DMS 273 treated with DMSO at 0.1 percent for 48 hours (cell line): Measurements from ENCODE around the gene TGFB2.

Experiments used
- DNase-seq: peaks from one replicate; lab custom pipeline; 2025; lab: John Stamatoyannopoulos, UW

The TGFB2 gene

GRCh38 chr1:218362418-218363076 is 17.4 kb downstream of the TGFB2 start:
- no peak for DNase-seq

DNA sequence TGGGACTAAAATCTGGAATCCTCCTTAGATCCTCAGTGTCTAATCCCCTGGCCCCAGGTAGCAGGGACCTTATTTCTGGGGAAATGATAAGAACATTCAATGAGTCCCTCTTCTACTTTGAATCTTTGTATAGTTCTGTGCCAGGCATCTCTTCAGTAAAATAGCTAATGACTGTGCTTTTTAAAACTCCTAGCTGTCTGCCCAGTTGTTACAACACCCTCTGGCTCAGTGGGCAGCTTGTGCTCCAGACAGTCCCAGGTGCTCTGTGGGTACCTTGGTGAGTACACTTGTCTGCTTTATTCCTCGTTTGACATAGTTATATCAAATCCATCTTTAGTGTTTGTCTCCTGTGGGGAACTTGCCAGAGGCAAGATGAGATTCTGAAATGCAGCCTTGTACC is 18.0 kb downstream of the TGFB2 start:
- no peak for DNase-seq

DNA sequence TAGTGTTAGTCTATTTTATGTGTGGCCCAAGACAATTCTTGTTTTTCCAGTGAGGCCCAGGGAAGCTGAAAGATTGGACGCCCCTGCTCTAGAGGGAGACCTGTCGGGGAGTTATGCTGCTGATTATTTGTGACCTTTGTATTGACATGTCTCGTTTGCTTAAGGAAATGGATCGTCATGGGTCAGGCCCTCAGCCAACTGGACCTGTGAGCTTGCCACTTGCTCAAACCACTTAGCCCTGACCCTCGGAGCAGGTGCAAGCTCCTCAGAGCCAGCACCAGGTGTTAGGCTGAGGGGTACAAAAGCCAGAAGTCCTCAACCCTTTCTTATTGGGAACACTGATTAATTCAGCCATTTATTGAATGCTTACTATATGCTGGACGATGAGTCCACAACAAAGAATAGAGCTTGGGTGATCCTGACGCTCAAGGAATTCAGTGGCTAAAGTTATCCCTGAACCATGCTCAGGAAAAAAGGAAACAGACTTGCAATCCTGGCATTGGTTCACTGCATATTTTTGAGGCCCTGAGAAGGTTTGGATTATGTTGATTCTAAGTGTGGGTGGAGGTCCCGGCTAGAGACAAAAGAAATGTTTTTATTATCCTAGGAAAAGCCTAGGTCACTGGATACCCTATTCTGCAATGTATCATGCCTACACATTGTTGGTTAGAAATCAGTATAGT is 19.0 kb downstream of the TGFB2 start:
- no peak for DNase-seq

DNA sequence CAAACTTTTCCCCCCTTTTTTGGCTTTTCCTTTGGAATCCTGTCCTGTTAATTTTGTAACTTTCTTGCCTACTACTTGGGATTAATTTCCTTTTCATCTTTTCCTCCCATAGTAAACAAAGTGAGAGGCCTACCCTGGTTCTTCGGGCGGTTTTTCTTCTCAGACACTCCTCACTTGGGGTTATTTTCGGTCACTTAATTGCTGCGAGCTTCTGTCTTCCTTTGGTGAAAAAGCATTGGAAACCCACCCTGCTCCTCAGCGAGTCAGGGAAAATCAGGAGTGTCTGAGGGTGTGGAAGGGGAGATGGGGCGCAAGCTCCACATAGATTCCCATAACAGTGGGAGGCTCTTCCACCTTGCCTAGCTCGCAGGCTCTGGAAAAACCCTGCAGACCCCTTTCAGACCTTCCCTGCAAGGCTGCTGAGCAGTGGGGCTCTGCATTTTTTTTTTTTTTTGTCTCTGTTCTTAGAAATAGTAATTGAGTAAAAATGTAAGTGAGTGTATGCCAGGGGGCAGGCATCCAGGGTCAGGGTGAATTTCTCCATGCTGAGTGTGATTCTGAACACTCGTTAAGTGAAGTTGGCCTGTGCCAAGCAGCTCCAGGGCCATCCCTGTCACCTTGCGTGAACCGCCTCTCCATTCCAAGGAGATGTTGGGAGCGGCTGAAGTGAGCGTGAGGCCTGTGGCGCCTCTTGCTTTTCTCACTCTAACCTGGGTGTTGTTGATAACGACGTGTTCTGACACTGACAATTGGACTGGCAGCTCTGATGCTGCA is 20.3 kb downstream of the TGFB2 start:
- DNase-seq, result no peak

- no peak for DNase-seq
Observed at GRCh38 chr1:218366322-218367052, 21.4 kb downstream of the TGFB2 start.

GRCh38 chr1:218367118-218367517 is 22.0 kb downstream of the TGFB2 start:
- no peak for DNase-seq

GRCh38 chr1:218368686-218369085 is 23.6 kb downstream of the TGFB2 start:
- no peak for DNase-seq

- DNase-seq, result no peak
Observed at GRCh38 chr1:218369688-218370511, 24.8 kb downstream of the TGFB2 start.

DNA sequence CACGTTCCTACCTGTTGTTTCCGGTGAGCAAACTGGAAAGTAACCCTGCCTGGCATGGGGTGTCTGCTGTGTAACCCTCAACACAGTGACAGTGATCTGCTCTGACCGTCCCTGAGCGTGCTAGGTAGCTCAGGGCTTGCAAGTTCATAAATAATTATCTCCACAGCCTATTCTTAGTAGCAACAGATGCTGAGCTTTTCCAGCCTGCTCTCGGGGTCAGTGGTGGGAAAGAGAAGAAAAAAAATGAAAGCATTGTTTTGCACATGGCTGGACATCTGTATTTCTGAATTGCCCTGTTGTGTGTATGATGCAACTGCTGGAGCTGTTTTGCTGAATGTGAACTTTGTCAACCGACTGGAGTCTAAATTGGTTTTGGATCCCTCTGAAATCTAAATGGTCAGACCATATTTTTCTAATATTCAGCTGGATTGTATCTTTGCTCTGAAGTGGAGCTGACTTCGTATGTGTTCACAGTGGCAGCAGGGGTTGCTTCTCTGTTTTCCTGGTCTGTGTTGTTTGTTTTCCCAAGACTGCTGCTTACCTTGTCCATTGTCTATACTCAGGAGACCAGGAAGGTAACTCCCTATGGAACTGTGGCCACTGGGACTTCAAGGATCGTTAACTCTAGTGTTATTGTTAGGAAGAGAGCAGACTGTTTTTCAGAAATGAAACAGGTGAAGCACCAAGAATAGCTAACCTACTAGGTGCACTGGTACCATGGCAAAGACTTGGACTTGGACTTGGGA is 27.0 kb downstream of the TGFB2 start:
- DNase-seq, result peak; percentile 80

GRCh38 chr1:218374401-218375353 is 29.5 kb downstream of the TGFB2 start:
- peak; percentile 70 for DNase-seq

- DNase-seq, result no peak
Observed at GRCh38 chr1:218376722-218377121, 31.6 kb downstream of the TGFB2 start.

- no peak for DNase-seq
Observed at GRCh38 chr1:218377143-218377660, 32.1 kb downstream of the TGFB2 start.

- no peak for DNase-seq
Observed at GRCh38 chr1:218380125-218380977, 35.2 kb downstream of the TGFB2 start.

- DNase-seq, result no peak
Observed at GRCh38 chr1:218382261-218382660, 37.1 kb downstream of the TGFB2 start.

DNA sequence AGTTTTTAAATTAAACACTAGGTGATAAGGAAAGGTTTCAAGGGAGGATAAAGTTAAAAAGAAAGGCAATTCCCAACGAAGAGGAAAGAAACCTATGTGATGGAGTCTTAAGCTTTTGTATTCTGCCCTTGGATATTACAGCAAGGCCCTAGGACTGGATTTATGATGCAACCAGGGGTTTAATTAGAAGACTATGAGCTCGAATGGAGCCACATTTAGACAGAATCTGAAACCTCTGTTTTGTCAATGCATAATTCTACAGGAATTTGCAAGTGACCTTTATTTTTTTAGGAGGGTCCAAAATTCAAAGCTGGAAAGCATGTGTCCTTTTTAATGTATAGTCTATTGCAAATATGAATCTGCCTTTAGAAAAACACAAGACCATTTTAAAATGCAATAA is 37.9 kb downstream of the TGFB2 start:
- no peak for DNase-seq

- no peak for DNase-seq
Observed at GRCh38 chr1:218383681-218384080, 38.5 kb downstream of the TGFB2 start.

DNA sequence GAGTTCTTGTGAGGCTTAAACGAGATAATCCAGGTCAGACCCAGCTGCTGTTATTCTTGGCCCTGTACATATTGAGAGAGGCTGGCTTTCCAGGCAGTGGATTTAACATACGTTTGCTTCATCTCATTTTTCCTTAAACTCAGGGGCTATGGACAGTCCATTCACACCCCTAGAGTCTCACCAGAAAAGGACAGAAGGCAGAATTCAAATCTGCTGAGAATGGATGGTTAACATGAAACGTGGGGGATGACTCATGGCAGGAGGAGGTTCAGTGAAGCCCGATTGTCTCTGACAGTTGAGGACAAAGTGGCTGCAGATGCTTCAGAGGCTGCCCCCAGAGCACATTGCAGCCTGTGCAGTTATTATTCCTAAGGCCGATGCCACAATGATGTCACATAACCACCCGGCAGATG is 39.5 kb downstream of the TGFB2 start:
- DNase-seq, result peak; percentile 96

- no peak for DNase-seq
Observed at GRCh38 chr1:218388591-218388990, 43.5 kb downstream of the TGFB2 start.
